ENCODE results near the gene SPOP. TPM values are rescaled to one million over a fixed set of nuclear protein-coding genes. Genes with fewer than 3 reads are reported as not detected.

The SPOP gene
- total and polyA plus RNA-seq, 9 of the 15 experiments (the other 6 are each of a cell fraction or from before 2014, with no cell fraction given): 34.2 to 65.9 (median 39.7) TPM

DNA sequence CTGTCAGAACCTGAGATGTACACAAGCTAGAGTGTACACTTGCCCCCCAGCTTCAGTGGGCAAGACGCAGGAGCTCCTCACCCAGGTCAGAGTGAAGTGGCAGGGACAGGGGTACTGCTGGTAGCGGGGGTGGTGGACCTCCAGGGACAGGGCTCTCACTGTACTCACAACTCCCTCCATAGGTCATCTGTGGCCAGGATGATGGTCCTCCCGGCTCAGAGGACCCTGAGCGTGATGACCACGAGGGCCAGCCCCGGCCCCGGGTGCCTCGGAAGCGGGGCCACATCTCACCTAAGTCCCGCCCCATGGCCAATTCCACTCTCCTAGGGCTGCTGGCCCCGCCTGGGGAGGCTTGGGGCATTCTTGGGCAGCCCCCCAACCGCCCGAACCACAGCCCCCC is 99.5 kb downstream of the SPOP start:
- in situ Hi-C loops (cut with MboI) (no loop called here), intact Hi-C loops (cut with micrococcal nuclease) (no loop called here)
- WGBS (ENCODE audit: insufficient coverage, low coverage, missing lambda C conversion rate): 66% methylated on average over 7 of the region's 13 CpGs
- POLR2A ChIA-PET: no interaction called here
- CTCF ChIA-PET (ENCODE audit: low intra/inter-chr PET ratio): no interaction called here
- no peak overlapping the region for H2AFZ ChIP-seq (ENCODE audit: low read depth, low read length)
- BruUV-seq (replicated peaks): no TSS peak
- H3K27me3 ChIP-seq (ENCODE audit: control insufficient read depth in 2 of 2, insufficient read depth in 2 of 2, low read length in 2 of 2): peaks cover 6 to 12% of the 10 kb centered on the region in 2 experiments; a peak in 4 of 5 replicates
- peaks cover 7% of the 10 kb centered on the region for H4K20me1 ChIP-seq (replicated peaks; ENCODE audit: control insufficient read depth, insufficient read depth, low read length)
- ATAC-seq (no peak), DNase-seq (ENCODE audit: extremely low read depth in 1 of 4, low spot score in 3 of 4) (no peak), FAIRE-seq (no peak)
- no peaks in the 10 kb centered on the region for H3K79me2 ChIP-seq (ENCODE audit: control insufficient read depth, insufficient read depth, low read length)
- H3K4me2 ChIP-seq (ENCODE audit: insufficient read depth, low read length): no peak overlapping the region
- peaks cover 8 to 58% of the 10 kb centered on the region in 2 experiments; a peak in 4 of 5 replicates for H3K4me1 ChIP-seq (replicated peaks in 1 of 2; ENCODE audit: control insufficient read depth in 2 of 2, insufficient read depth in 2 of 2, low read length in 2 of 2)
- no peaks in the 10 kb centered on the region for H3K9me1 ChIP-seq (ENCODE audit: control insufficient read depth, insufficient read depth, low read length)
- H3K4me3 ChIP-seq: no peak overlapping the region
- no peak for TF ChIP-seq BACH1 (tag; IDR thresholded peaks at IDR 0.05)
- TF ChIP-seq, protein P1, sequence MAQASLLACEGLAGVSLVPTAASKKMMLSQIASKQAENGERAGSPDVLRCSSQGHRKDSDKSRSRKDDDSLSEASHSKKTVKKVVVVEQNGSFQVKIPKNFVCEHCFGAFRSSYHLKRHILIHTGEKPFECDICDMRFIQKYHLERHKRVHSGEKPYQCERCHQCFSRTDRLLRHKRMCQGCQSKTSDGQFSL (CRISPR knock-in tag; IDR thresholded peaks at IDR 0.05): 0 out of 2 replicates have a peak, but pooled peaks have one; percentile 44
- TF ChIP-seq, protein P1 (tag; IDR thresholded peaks at IDR 0.05): no peak
- TF ChIP-seq SIN3B (IDR thresholded peaks at IDR 0.05; ENCODE audit: low read depth): no peak
- H3K36me3 ChIP-seq (ENCODE audit: control insufficient read depth, insufficient read depth, low read length): no peaks in the 10 kb centered on the region
- no peak overlapping the region for H3K9ac ChIP-seq (ENCODE audit: insufficient read depth in 1 of 2, low read depth in 2 of 2, low read length in 2 of 2)
- H3K9me3 ChIP-seq (replicated peaks; ENCODE audit: control insufficient read depth, insufficient read depth, low read depth, low read length): no peaks in the 10 kb centered on the region
- no peak overlapping the region for H3K27ac ChIP-seq (ENCODE audit: extremely low read depth, low read depth, low read length)

DNA sequence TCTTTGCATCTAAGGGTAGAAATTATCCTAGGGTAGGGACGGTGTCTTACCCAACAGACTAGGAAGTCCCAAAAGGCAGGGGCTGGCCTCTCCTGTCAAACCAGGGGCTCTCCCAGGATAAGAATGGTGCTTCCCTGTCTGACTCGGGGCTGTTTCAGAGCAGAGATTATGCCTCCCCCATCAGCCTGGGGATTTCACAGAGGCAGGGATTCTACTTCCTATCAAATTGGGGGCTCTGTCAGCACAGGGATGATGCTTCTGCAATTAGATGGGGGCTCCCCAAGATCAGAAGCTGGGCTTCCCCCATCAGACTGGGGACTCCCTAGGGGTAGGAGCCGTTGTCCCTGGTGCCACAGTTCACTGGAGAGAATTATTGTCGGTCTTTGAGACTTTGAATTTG is 99.9 kb downstream of the SPOP start:
- FAIRE-seq: no peak
- Histone ChIP-seq H3K79me2 (ENCODE audit: control insufficient read depth, insufficient read depth, low read length) (no peaks in the 10 kb centered on the region), H3K4me3 (no peak overlapping the region), H4K20me1 (replicated peaks; ENCODE audit: control insufficient read depth, insufficient read depth, low read length) (peaks cover 7% of the 10 kb centered on the region), H3K9me3 (replicated peaks; ENCODE audit: control insufficient read depth, insufficient read depth, low read depth, low read length) (no peaks in the 10 kb centered on the region), H3K27ac (ENCODE audit: extremely low read depth, low read depth, low read length) (no peak overlapping the region), H3K4me1 (replicated peaks in 1 of 2; ENCODE audit: control insufficient read depth in 2 of 2, insufficient read depth in 2 of 2, low read length in 2 of 2) (peaks cover 8 to 58% of the 10 kb centered on the region in 2 experiments; a peak in 4 of 5 replicates), H2AFZ (ENCODE audit: low read depth, low read length) (no peak overlapping the region), H3K4me2 (ENCODE audit: insufficient read depth, low read length) (no peak overlapping the region), H3K27me3 (ENCODE audit: control insufficient read depth in 2 of 2, insufficient read depth in 2 of 2, low read length in 2 of 2) (peaks cover 6 to 16% of the 10 kb centered on the region in 2 experiments; a peak in 4 of 5 replicates), H3K9me1 (ENCODE audit: control insufficient read depth, insufficient read depth, low read length) (no peaks in the 10 kb centered on the region), H3K9ac (ENCODE audit: insufficient read depth in 1 of 2, low read depth in 2 of 2, low read length in 2 of 2) (0 out of 4 replicates have a peak overlapping the region, but pooled peaks of 1 of the 2 experiments have one; percentile 20), H3K36me3 (ENCODE audit: control insufficient read depth, insufficient read depth, low read length) (no peaks in the 10 kb centered on the region)
- in situ Hi-C loops (cut with MboI) (no loop called here), intact Hi-C loops (cut with micrococcal nuclease) (no loop called here)
- ATAC-seq: no peak
- ChIA-PET CTCF (ENCODE audit: low intra/inter-chr PET ratio) (interaction anchor here (0.7 kb wide), 1 partner anchor 118 kb away, joined by 3 read pairs; no protein-coding TSS in a partner anchor), POLR2A (no interaction called here)
- 18% methylated on average over 4 of the region's 4 CpGs for WGBS (ENCODE audit: insufficient coverage, low coverage, missing lambda C conversion rate)
- no peak for DNase-seq (ENCODE audit: extremely low read depth in 1 of 4, low spot score in 3 of 4)
- BruUV-seq (replicated peaks): no TSS peak
- no peak for TF ChIP-seq SNRNP70 (optimal IDR thresholded peaks at IDR 0.05; ENCODE audit: low read depth, low read length)
- TF ChIP-seq PURB (CRISPR knock-in tag; IDR thresholded peaks at IDR 0.05; ENCODE audit: low read depth): no peak
- TF ChIP-seq STAT5B (CRISPR knock-in tag; IDR thresholded peaks at IDR 0.05): no peak
- TF ChIP-seq FOXP1 (CRISPR knock-in tag; IDR thresholded peaks at IDR 0.05): no peak
- TF ChIP-seq, protein P2, sequence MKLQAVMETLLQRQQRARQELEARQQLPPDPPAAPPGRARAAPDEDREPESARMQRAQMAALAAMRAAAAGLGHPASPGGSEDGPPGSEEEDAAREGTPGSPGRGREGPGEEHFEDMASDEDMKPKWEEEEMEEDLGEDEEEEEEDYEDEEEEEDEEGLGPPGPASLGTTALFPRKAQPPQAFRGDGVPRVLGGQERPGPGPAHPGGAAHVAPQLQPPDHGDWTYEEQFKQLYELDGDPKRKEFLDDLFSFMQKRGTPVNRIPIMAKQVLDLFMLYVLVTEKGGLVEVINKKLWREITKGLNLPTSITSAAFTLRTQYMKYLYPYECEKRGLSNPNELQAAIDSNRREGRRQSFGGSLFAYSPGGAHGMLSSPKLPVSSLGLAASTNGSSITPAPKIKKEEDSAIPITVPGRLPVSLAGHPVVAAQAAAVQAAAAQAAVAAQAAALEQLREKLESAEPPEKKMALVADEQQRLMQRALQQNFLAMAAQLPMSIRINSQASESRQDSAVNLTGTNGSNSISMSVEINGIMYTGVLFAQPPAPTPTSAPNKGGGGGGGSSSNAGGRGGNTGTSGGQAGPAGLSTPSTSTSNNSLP (IDR thresholded peaks at IDR 0.05; ENCODE audit: borderline replicate concordance, low read depth, low read length): no peak
- TF ChIP-seq MIER1 (IDR thresholded peaks at IDR 0.05; ENCODE audit: low read depth): no peak
- no peak for TF ChIP-seq HNRNPK (IDR thresholded peaks at IDR 0.05; ENCODE audit: low read depth, low read length, poor library complexity, severe bottlenecking)
- TF ChIP-seq RFX5 (IDR thresholded peaks at IDR 0.05; ENCODE audit: low read depth, low read length): no peak
- TF ChIP-seq OTX1 (CRISPR knock-in tag; IDR thresholded peaks at IDR 0.05): no peak
